Adrenal gland (tissue), 12 donors: ENCODE measurements around the gene ZSCAN31. TPM values are rescaled to one million over a fixed set of nuclear protein-coding genes. Genes with fewer than 3 reads are reported as not detected.

ENCODE experiments used
- DNase-seq, 7 donors: peaks; one replicate each; pipeline ENCODE4 v3.0.0-alpha.2; 2019 to 2020
- H3K27ac ChIP-seq, 5 donors: fragments of 200-600 bp; sonication (generic) in 4 of 5; 1 replicate in 3 of 5; 2 replicates in 2 of 5; pipeline versions ENCODE4 v1.5.1 to v1.8.0; 2016 to 2020; ENCODE audit warnings: mild to moderate bottlenecking in 1 of 5
- H3K27me3 ChIP-seq: fragments of 200-600 bp; 2 replicates; pipeline ENCODE4 v1.8.0; 2021
- H3K36me3 ChIP-seq, 2 donors: fragments of 200-600 bp; replicated peaks in 1 of 2; 1 replicate in 1 of 2; 2 replicates in 1 of 2; pipeline versions ENCODE4 v1.5.1 to v1.8.0; 2018 to 2022
- H3K4me1 ChIP-seq, 2 donors: fragments of 200-600 bp; replicated peaks in 1 of 2; 1 replicate in 1 of 2; 2 replicates in 1 of 2; pipeline versions ENCODE4 v1.5.1 to v1.8.0; 2018 to 2021
- H3K4me3 ChIP-seq, 4 donors: fragments of 200-600 bp; sonication (generic) in 3 of 4; one replicate each; pipeline ENCODE4 v1.5.1; 2016 to 2018
- H3K9me3 ChIP-seq, 3 donors: fragments of 200-600 bp; sonication (generic) in 1 of 3; replicated peaks in 1 of 3; 1 replicate in 2 of 3; 2 replicates in 1 of 3; pipeline versions ENCODE4 v1.5.1 to v1.8.0; 2016 to 2021
- POLR2A ChIP-seq, 2 donors: fragments of 450-650 bp; IDR thresholded peaks; one replicate each; pipeline ENCODE4 v1.6.1; 2017; ENCODE audit warnings: antibody characterized with exemption in 2 of 2, mild to moderate bottlenecking in 2 of 2, moderate library complexity in 1 of 2
- WGBS, 4 donors: extraction: QIAGEN DNeasy Blood & Tissue Kit in 2 of 4; methylation state at CpG; one replicate each; pipeline versions ENCODE4 v1.1.5 to v1.1.7; 2013 to 2017; 5-methylcytosine and 5-hydroxymethylcytosine counted together
- intact Hi-C, 2 donors: fragments of 100-400 bp; cut with DNase I; formaldehyde crosslinking; loops; one replicate each; pipeline versions ENCODE4 v1.14.1 to v1.15.0; 2022 to 2023
- polyA plus RNA-seq, 3 donors: library from polyadenylated mRNA; stranded (reverse); fragments of 200-250 nt in 2 of 3; fragments of 350-450 nt in 1 of 3; fragmentation: Illumina TruSeq in 1 of 3; extraction: RNeasy Lipid Tissue Mini Kit (QIAGEN cat#74804) in 1 of 3; gene quantifications; one replicate each; pipeline ENCODE4 v1.2.3, GENCODE V29; 2013 to 2014
- total RNA-seq, 9 donors: library from RNA; depleted of rRNA in 4 of 9; stranded (reverse); fragments of >200 nt in 4 of 9; fragments of 120-200 nt in 1 of 9; fragmentation: NEBNext Ultra II Directional in 1 of 9; extraction: Animal tissue kit (Norgen Biotek cat#: 25700) in 1 of 9; gene quantifications; one replicate each; pipeline versions ENCODE4 v1.1.0 to v1.2.4, GENCODE V29; 2013 to 2023
- TF ChIP-seq, protein P1 (sequence below), 6 experiments: fragments of 450-650 bp in 4 of 6; fragments of 200-600 bp in 2 of 6; sonication (generic) in 1 of 6; IDR thresholded peaks; 1 replicate in 5 of 6; 2 replicates in 1 of 6; pipeline versions ENCODE4 v1.5.1 to v1.8.0; 2016 to 2021; ENCODE audit warnings: antibody characterized with exemption in 6 of 6, mild to moderate bottlenecking in 2 of 6, moderate library complexity in 1 of 6
- donor health status: healthy with polysubstance abuse.
- donor health status: Bipolar disorder and iron deficiency.
- donor health status: DM: yes; HTN: yes; CAD: no.
- donor health status: DM: no; HTN: no; CAD: no.
- donor health status: DM: no; HTN: no; CAD: no.
- donor health status: DM: yes; HTN: yes; CAD: no.

The ZSCAN31 gene
- total and polyA plus RNA-seq, 12 donors, result 2.3 to 13.5 (median 7.2) TPM

DNA sequence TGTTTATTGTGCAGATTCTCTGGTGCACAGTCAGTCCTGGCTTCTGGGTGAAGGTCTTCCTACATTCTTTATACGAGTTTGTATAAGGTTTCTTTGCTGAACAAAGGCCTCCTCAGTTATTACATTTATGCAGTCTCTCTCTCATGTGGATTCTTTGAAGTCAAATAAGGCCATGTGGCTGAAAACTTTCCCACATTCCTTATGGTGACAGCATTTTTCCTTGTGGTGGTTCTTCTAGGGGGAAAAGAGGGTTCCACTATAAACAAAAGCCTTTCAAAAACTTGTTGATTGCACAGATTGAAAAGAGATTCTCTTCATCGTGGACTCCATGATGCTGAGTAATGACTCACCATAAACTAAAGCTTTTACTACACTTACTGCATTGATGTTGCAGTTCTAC is 44.4 kb upstream of the ZSCAN31 start:
- H3K36me3 ChIP-seq, result peaks cover 0 to 10% of the 10 kb centered on the region in 2 donors
- H3K9me3 ChIP-seq, result no peaks in the 10 kb centered on the region
- peaks cover 0 to 8% of the 10 kb centered on the region in 2 donors for H3K4me1 ChIP-seq
- WGBS, 4 donors, result 85 to 100% (median 96%) methylated on average over 2 of the region's 2 CpGs
- intact Hi-C loops, result no loop called here
- no peak overlapping the region for H3K4me3 ChIP-seq
- H3K27ac ChIP-seq, result no peak overlapping the region
- DNase-seq, result no peak
- TF ChIP-seq POLR2A (IDR thresholded peaks at IDR 0.05), result no peak
- TF ChIP-seq, protein P1, sequence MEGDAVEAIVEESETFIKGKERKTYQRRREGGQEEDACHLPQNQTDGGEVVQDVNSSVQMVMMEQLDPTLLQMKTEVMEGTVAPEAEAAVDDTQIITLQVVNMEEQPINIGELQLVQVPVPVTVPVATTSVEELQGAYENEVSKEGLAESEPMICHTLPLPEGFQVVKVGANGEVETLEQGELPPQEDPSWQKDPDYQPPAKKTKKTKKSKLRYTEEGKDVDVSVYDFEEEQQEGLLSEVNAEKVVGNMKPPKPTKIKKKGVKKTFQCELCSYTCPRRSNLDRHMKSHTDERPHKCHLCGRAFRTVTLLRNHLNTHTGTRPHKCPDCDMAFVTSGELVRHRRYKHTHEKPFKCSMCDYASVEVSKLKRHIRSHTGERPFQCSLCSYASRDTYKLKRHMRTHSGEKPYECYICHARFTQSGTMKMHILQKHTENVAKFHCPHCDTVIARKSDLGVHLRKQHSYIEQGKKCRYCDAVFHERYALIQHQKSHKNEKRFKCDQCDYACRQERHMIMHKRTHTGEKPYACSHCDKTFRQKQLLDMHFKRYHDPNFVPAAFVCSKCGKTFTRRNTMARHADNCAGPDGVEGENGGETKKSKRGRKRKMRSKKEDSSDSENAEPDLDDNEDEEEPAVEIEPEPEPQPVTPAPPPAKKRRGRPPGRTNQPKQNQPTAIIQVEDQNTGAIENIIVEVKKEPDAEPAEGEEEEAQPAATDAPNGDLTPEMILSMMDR (IDR thresholded peaks at IDR 0.05), result no peak
- no peaks in the 10 kb centered on the region for H3K27me3 ChIP-seq

DNA sequence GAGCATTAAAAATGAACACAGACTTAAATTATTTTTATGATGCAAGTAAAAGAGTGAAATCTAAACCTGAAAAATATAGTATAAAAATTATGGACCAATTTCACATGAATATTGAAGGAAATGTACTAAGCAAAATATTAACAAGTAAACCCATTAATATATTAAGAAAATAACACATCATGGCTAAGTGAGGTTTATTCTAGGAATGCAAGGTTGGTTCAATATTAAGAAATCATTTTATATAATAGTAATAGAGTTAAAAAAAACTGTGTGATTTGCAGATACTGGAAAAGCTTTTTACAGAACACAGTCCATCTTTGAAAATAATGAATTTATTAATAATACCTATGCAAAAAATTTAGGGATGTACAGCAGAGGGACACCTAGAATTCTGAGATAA is 42.7 kb upstream of the ZSCAN31 start:
- TF ChIP-seq, protein P1 (IDR thresholded peaks at IDR 0.05), result no peak
- no peak for TF ChIP-seq POLR2A (IDR thresholded peaks at IDR 0.05)
- intact Hi-C loops, result no loop called here

DNA sequence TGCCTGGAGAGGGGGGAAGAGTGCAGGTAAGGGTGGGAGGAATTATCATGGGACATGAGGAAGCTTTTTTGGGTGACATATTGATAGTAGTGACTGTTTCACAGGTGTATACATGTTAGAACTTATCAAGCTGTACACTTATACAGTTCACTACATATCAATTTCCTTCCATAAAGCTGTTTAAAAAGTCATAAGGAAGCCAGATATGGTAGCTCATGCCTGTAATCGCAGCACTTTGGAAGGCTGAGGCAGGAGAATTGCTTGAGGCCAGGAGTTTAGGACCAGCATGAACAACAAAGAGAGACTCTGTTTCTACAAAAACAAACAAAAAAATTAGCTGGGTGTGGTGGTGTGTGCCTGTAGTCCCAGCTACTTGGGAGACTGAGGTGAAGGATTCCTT is 41.9 kb upstream of the ZSCAN31 start:
- 94 to 100% (median 96%) methylated on average over 1 of the region's 1 CpG for WGBS, 4 donors
- TF ChIP-seq, protein P1 (IDR thresholded peaks at IDR 0.05), result no peak
- no peak for TF ChIP-seq POLR2A (IDR thresholded peaks at IDR 0.05)

More for the DNA sequence above, 42.7 kb upstream of the ZSCAN31 start:
- Histone ChIP-seq H3K27me3 (no peaks in the 10 kb centered on the region), H3K4me3 (no peak overlapping the region), H3K27ac (no peak overlapping the region), H3K4me1 (peaks cover 0 to 8% of the 10 kb centered on the region in 2 donors), H3K36me3 (peaks cover 0 to 10% of the 10 kb centered on the region in 2 donors), H3K9me3 (no peaks in the 10 kb centered on the region)
- DNase-seq, result no peak

DNA sequence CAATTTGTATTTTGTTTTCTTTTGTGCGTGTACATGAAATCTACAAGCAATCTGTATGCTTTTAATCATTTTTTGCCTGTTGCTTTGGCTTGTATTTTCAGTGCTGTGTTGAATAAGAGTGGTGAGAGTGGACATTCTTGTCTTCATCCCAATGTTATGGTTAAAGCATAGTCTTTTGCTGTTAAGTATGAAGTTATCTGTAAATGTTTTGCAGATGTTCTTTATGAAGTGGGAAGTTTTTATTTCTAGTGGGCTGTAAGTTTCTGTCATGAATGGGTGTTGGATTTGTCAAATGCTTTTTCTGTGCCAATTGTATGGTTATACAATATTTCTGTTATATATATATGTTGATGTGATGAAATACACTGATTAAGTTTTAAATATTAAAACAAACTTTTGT is 38.0 kb upstream of the ZSCAN31 start:
- Histone ChIP-seq H3K36me3 (no peaks in the 10 kb centered on the region), H3K4me3 (no peak overlapping the region), H3K9me3 (no peaks in the 10 kb centered on the region), H3K4me1 (no peaks in the 10 kb centered on the region), H3K27ac (no peak overlapping the region), H3K27me3 (no peaks in the 10 kb centered on the region)
- 94 to 97% (median 95%) methylated on average over 1 of the region's 1 CpG for WGBS, 4 donors
- TF ChIP-seq POLR2A (IDR thresholded peaks at IDR 0.05), result no peak
- TF ChIP-seq, protein P1 (IDR thresholded peaks at IDR 0.05), result no peak
- DNase-seq, result no peak
- intact Hi-C loops, result no loop called here

More for the DNA sequence above, 41.9 kb upstream of the ZSCAN31 start:
- DNase-seq, result no peak
- Histone ChIP-seq H3K27ac (no peak overlapping the region), H3K36me3 (peaks cover 0 to 10% of the 10 kb centered on the region in 2 donors), H3K4me3 (no peak overlapping the region), H3K27me3 (no peaks in the 10 kb centered on the region), H3K4me1 (peaks cover 0 to 7% of the 10 kb centered on the region in 2 donors), H3K9me3 (no peaks in the 10 kb centered on the region)
- intact Hi-C loops, result no loop called here
